Memory B cell (primary cell): ENCODE data around the gene CACNA1I.

Experiments
- ATAC-seq: fragments of 150-1000 bp; cut with Tn5 transposase; 2 replicates; pipeline ENCODE4 v1.10.0; 2021; ENCODE audit warnings: low read depth, mild to moderate bottlenecking, moderate library complexity
- DNase-seq, 2 donors: peaks; one replicate each; pipeline ENCODE4 v3.0.0; 2022; ENCODE audit warnings: low spot score in 2 of 2
- H3K27ac Mint-ChIP-seq: one replicate; pipeline ENCODE4 v1.8.0; 2022; ENCODE audit warnings: mild to moderate bottlenecking, moderate library complexity, mixed read lengths
- H3K27me3 Mint-ChIP-seq: one replicate; pipeline ENCODE4 v1.8.0; 2022; ENCODE audit warnings: mixed read lengths
- H3K36me3 Mint-ChIP-seq: one replicate; pipeline ENCODE4 v1.8.0; 2022; ENCODE audit warnings: mild to moderate bottlenecking, mixed read lengths
- H3K4me1 Mint-ChIP-seq: one replicate; pipeline ENCODE4 v1.8.0; 2022; ENCODE audit warnings: mixed read lengths
- H3K4me3 Mint-ChIP-seq: one replicate; pipeline ENCODE4 v1.8.0; 2022; ENCODE audit warnings: mild to moderate bottlenecking, moderate library complexity, mixed read lengths
- H3K9me3 Mint-ChIP-seq: one replicate; pipeline ENCODE4 v1.8.0; 2022; ENCODE audit warnings: mixed read lengths

CACNA1I gene

GRCh38 chr22:39655004-39655579 is 84.5 kb downstream of the CACNA1I start:
- DNase-seq = no peak
- peaks cover 9% of the 10 kb centered on the region for H3K4me1 Mint-ChIP-seq
- no peak overlapping the region for H3K27ac Mint-ChIP-seq
- H3K36me3 Mint-ChIP-seq = peaks cover 2% of the 10 kb centered on the region
- ATAC-seq = no peak
- no peak overlapping the region for H3K4me3 Mint-ChIP-seq
- H3K9me3 Mint-ChIP-seq = no peaks in the 10 kb centered on the region
- H3K27me3 Mint-ChIP-seq = peaks cover 16% of the 10 kb centered on the region

DNA sequence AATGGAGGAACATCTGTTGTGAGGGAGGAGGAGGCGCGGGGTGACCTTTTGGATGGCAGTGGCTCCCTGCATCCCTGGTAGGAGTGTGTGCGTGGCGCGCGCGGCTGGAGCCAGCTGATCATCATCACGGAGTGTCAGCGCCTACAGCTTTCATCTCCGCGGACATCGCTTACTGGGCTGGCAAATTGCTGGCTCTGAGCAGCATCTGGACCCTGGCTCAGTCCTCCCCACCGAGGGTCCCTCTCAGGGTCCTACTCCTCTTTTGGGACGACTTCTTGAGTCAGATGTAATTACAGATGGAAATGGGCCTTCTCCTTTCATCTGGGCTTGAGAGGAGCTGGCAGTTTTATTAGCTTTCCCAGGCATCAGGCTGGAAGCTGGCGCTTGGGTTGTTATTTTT is 85.3 kb downstream of the CACNA1I start:
- Mint-ChIP-seq H3K27me3 (peaks cover 16% of the 10 kb centered on the region), H3K4me1 (peaks cover 9% of the 10 kb centered on the region)

DNA sequence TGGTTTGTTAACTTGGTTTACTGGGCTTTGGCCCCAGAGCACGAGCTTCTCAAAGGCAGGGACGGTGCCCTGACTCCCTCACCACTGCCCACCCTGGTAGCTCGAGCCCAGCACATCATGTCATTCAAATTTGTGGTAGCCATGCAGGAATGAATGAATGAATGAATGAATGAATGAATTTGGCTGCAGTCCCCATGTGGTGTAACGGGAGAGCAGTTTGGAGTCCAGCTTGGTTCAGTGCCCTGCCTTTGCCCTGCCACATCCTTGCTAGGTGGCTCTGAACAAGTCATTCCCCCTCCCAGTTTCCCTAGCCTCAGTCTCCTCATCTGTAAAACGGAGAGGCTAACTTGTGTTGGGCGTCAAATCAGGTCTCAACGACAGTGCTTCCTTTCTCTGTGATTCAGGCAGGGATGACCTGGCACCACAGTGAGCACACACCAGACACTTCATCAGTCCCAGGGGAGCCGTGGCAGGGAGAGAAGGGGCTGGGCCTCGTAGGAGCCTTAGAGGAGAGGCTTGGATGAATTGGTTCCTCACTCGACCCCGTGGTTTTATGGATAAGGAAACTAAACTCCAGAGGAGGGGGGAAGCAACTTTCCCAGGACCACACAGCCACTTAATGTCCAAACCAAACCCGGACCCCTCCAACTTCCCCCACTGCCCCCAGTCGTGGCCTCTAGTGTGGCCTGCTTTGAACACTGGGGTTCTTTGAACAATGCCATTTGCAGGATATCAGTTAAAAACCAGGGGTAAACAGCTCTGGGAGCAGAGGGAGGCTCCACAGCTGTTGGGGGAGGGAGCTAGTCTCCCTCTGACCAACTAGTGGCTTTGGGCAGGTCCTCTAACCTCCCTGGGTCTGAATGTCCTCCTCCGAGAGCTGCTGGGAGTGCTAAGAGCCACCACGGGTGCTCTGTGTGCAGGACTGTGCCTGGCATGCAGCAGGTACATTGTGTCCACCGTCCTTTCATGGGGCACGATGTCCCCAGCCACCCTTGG is 86.2 kb downstream of the CACNA1I start:
- DNase-seq = no peak
- peaks cover 11% of the 10 kb centered on the region for H3K4me1 Mint-ChIP-seq
- no peak for ATAC-seq
- no peak overlapping the region for H3K4me3 Mint-ChIP-seq
- peaks cover 22% of the 10 kb centered on the region for H3K27me3 Mint-ChIP-seq
- H3K9me3 Mint-ChIP-seq = no peaks in the 10 kb centered on the region
- H3K27ac Mint-ChIP-seq = no peak overlapping the region
- peaks cover 2% of the 10 kb centered on the region for H3K36me3 Mint-ChIP-seq

More for the DNA sequence above, 85.3 kb downstream of the CACNA1I start:
- ATAC-seq = no peak
- no peak overlapping the region for H3K27ac Mint-ChIP-seq
- no peak overlapping the region for H3K4me3 Mint-ChIP-seq
- H3K9me3 Mint-ChIP-seq = no peaks in the 10 kb centered on the region
- DNase-seq = no peak
- H3K36me3 Mint-ChIP-seq = peaks cover 2% of the 10 kb centered on the region

GRCh38 chr22:39658367-39658766 is 87.8 kb downstream of the CACNA1I start:
- H3K4me1 Mint-ChIP-seq = peaks cover 22% of the 10 kb centered on the region
- H3K27ac Mint-ChIP-seq = no peak overlapping the region
- no peak for DNase-seq

DNA sequence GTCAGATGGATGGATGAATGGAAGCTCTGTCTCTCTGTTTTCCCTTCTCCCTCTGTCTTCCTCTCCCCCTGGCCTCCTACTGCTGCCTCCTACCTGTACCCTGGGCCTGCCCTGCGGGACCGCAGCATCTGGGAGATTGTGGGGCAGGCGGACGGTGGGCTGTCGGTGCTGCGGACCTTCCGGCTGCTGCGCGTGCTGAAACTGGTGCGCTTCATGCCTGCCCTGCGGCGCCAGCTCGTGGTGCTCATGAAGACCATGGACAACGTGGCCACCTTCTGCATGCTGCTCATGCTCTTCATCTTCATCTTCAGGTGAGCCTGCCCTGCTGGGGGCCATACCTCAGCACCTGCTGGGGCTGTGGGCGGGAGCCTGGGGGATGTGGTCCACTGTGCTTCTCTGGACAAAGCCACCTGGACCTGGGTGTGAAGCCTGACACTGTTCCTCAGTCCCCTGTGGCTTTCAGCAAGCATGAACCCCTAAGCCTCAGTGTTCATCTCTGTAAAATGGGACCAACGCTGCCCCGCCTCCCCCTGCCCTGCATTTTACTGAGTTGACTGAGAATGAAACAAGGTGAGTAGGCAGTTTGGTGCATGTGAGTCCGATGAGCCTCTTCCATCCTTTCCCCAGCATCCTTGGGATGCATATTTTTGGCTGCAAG is 88.4 kb downstream of the CACNA1I start:
- Mint-ChIP-seq H3K27me3 (peaks cover 34% of the 10 kb centered on the region), H3K27ac (no peak overlapping the region), H3K9me3 (no peaks in the 10 kb centered on the region), H3K36me3 (peaks cover 2% of the 10 kb centered on the region), H3K4me1 (peaks cover 22% of the 10 kb centered on the region), H3K4me3 (no peak overlapping the region)
- ATAC-seq = no peak
- DNase-seq = no peak

More at GRCh38 chr22:39658367-39658766, 87.8 kb downstream of the CACNA1I start:
- no peak for ATAC-seq
- Mint-ChIP-seq H3K27me3 (peaks cover 32% of the 10 kb centered on the region), H3K9me3 (no peaks in the 10 kb centered on the region), H3K4me3 (no peak overlapping the region), H3K36me3 (peaks cover 2% of the 10 kb centered on the region)

- ATAC-seq (no peak), DNase-seq (no peak)
- Mint-ChIP-seq H3K27me3 (peaks cover 31% of the 10 kb centered on the region), H3K4me1 (peaks cover 18% of the 10 kb centered on the region), H3K27ac (no peak overlapping the region), H3K4me3 (peak overlapping the region; percentile 48), H3K9me3 (no peaks in the 10 kb centered on the region), H3K36me3 (no peaks in the 10 kb centered on the region)
Observed at GRCh38 chr22:39661501-39661841, 90.9 kb downstream of the CACNA1I start.

DNA sequence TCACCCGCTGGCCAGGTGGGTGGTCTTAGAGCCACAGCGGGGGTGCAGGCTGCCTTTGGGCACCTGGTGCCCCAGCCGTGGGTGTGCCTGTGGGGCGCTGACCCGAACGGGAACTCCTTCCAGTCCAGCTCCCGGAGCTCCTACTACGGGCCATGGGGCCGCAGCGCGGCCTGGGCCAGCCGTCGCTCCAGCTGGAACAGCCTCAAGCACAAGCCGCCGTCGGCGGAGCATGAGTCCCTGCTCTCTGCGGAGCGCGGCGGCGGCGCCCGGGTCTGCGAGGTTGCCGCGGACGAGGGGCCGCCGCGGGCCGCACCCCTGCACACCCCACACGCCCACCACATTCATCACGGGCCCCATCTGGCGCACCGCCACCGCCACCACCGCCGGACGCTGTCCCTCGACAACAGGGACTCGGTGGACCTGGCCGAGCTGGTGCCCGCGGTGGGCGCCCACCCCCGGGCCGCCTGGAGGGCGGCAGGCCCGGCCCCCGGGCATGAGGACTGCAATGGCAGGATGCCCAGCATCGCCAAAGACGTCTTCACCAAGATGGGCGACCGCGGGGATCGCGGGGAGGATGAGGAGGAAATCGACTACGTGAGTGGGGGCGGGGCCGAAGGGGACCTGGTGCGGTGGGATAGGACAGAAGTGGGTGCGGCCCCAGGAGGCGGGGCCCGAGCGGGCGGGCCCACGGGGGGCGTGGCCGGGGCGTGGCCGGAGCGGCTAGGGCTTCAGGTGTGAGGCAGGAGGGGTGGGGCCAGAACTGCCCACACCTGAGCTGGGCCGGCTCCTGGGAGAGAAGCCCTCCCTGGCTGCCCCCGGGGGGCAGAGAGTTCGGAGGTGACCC is 91.5 kb downstream of the CACNA1I start:
- ATAC-seq (peak; percentile 70), DNase-seq (peak; percentile 32 to 37)
- Mint-ChIP-seq H3K36me3 (no peaks in the 10 kb centered on the region), H3K9me3 (no peaks in the 10 kb centered on the region), H3K27ac (no peak overlapping the region), H3K4me1 (peaks cover 18% of the 10 kb centered on the region), H3K27me3 (peaks cover 28% of the 10 kb centered on the region), H3K4me3 (peak overlapping the region; percentile 76)

GRCh38 chr22:39662686-39663052 is 92.1 kb downstream of the CACNA1I start:
- DNase-seq (no peak), ATAC-seq (no peak)
- H3K27me3 Mint-ChIP-seq = peaks cover 27% of the 10 kb centered on the region
- no peaks in the 10 kb centered on the region for H3K9me3 Mint-ChIP-seq
- no peak overlapping the region for H3K27ac Mint-ChIP-seq
- H3K4me3 Mint-ChIP-seq = peak overlapping the region; percentile 59
- H3K36me3 Mint-ChIP-seq = no peaks in the 10 kb centered on the region
- H3K4me1 Mint-ChIP-seq = peaks cover 18% of the 10 kb centered on the region

DNA sequence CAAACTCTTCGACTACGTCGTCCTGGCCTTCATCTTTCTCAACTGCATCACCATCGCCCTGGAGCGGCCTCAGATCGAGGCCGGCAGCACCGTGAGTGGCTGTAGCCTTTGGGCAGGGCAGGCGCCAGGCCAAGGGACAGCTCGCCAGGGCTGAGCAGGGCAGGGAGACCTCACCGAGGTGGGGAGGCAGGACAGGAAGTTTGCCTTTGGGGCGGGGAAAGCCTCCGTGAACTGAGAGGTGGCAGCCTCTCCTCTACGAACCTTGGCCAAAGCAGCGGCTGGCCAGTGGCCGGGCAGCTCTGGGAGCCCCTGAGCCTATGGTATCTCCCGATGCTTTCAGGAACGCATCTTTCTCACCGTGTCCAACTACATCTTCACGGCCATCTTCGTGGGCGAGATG is 93.2 kb downstream of the CACNA1I start:
- no peak for DNase-seq
- no peak overlapping the region for H3K27ac Mint-ChIP-seq
- H3K36me3 Mint-ChIP-seq = no peaks in the 10 kb centered on the region
- H3K4me3 Mint-ChIP-seq = no peak overlapping the region
- no peak for ATAC-seq
- H3K4me1 Mint-ChIP-seq = peaks cover 15% of the 10 kb centered on the region
- H3K9me3 Mint-ChIP-seq = peaks cover 2% of the 10 kb centered on the region
- H3K27me3 Mint-ChIP-seq = peaks cover 29% of the 10 kb centered on the region

- no peak overlapping the region for H3K27ac Mint-ChIP-seq
- ATAC-seq (no peak), DNase-seq (no peak)
- peaks cover 28% of the 10 kb centered on the region for H3K27me3 Mint-ChIP-seq
- H3K4me1 Mint-ChIP-seq = peaks cover 14% of the 10 kb centered on the region
- H3K9me3 Mint-ChIP-seq = peaks cover 2% of the 10 kb centered on the region
- no peaks in the 10 kb centered on the region for H3K36me3 Mint-ChIP-seq
- no peak overlapping the region for H3K4me3 Mint-ChIP-seq
Observed at GRCh38 chr22:39664485-39665200, 94.1 kb downstream of the CACNA1I start.

GRCh38 chr22:39665229-39665628 is 94.7 kb downstream of the CACNA1I start:
- Mint-ChIP-seq H3K9me3 (peaks cover 2% of the 10 kb centered on the region), H3K27me3 (peaks cover 27% of the 10 kb centered on the region), H3K4me1 (peaks cover 14% of the 10 kb centered on the region), H3K36me3 (no peaks in the 10 kb centered on the region), H3K27ac (no peak overlapping the region), H3K4me3 (peak overlapping the region; percentile 33)
- ATAC-seq = no peak
- DNase-seq = no peak

DNA sequence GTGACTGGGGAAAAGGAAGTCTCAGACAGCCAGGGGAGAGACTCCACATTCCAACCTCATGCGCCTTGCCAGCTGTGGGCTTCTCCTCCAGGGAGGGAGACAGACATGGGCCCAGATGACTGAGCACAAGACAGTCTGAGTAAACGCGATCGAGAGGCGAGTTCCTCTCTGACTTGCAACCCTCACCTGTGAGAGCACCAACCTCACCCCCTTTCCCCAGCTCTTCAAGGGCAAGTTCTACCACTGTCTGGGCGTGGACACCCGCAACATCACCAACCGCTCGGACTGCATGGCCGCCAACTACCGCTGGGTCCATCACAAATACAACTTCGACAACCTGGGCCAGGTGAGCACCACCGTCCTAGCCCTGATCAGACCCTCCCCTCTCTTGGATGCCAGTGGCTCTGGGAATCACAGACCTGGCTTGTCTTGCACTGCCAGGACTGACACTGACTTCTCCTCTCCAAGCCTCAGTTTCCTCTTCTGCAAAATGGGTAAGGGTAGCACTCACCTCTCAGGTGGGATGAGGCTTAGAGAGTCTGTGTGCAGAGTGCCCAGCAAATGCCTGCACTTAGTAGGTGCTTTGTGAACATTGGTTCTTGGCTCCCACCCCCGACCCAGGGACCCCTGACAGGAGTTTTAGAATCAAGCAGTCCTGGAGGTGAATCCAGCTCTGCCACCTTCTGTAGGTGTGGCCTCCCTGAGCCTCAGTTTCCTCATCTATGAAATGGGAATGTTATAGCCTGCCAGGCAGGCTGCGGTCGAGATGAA is 95.3 kb downstream of the CACNA1I start:
- peak overlapping the region; percentile 33 for H3K4me3 Mint-ChIP-seq
- H3K27me3 Mint-ChIP-seq = peaks cover 26% of the 10 kb centered on the region
- peaks cover 2% of the 10 kb centered on the region for H3K9me3 Mint-ChIP-seq
- ATAC-seq = no peak
- H3K27ac Mint-ChIP-seq = no peak overlapping the region
- no peaks in the 10 kb centered on the region for H3K36me3 Mint-ChIP-seq
- peaks cover 14% of the 10 kb centered on the region for H3K4me1 Mint-ChIP-seq
- no peak for DNase-seq
